ENCODE measurements around the gene ASF1A.
A peak's percentile ranks its signal among the peaks of the same experiment; 100 is the strongest.

The ASF1A gene

GRCh38 chr6:118860880-118861279 is 33.1 kb upstream of the ASF1A start:
- Histone ChIP-seq H3K79me2 (ENCODE audit: insufficient read depth, low read length) (peaks cover 13% of the 10 kb centered on the region; the same call in 1 of the 2 replicates), H4K20me1 (ENCODE audit: insufficient read depth, low read length, poor library complexity, severe bottlenecking) (no peaks in the 10 kb centered on the region), H2AFZ (ENCODE audit: low read length) (no peak overlapping the region), H3K4me3 (ENCODE audit: low read length, poor library complexity, severe bottlenecking) (no peak overlapping the region), H3K4me1 (ENCODE audit: insufficient read depth, low read length, poor library complexity, severe bottlenecking) (peaks cover 21% of the 10 kb centered on the region), H3K27me3 (ENCODE audit: insufficient read depth, low read length, poor library complexity, severe bottlenecking) (no peaks in the 10 kb centered on the region), H3K9ac (ENCODE audit: low read depth, low read length, poor library complexity, severe bottlenecking) (no peak overlapping the region), H3K4me2 (ENCODE audit: low read depth, low read length, poor library complexity, severe bottlenecking) (no peak overlapping the region), H3K9me2 (replicated peaks; ENCODE audit: low read depth, low read length) (no peaks in the 10 kb centered on the region), H3K9me3 (ENCODE audit: insufficient read depth, low read depth, low read length) (peaks cover 13% of the 10 kb centered on the region; the same call in 1 of the 2 replicates), H3K36me3 (ENCODE audit: insufficient read depth, low read length) (peaks cover 12% of the 10 kb centered on the region; the same call in 1 of the 2 replicates), H3F3A (ENCODE audit: low read depth) (no peaks in the 10 kb centered on the region)
- TF ChIP-seq CTCF (conservative IDR thresholded peaks at IDR 0.05; ENCODE audit: low read length) (no peak), EZH2phosphoT487 (IDR thresholded peaks at IDR 0.05; ENCODE audit: borderline replicate concordance) (no peak)

- H3K79me2 ChIP-seq (ENCODE audit: insufficient read depth, low read length), result peaks cover 19% of the 10 kb centered on the region; the same call in 1 of the 2 replicates
- H4K20me1 ChIP-seq (ENCODE audit: insufficient read depth, low read length, poor library complexity, severe bottlenecking), result no peaks in the 10 kb centered on the region
- no peak overlapping the region for H3K4me2 ChIP-seq (ENCODE audit: low read depth, low read length, poor library complexity, severe bottlenecking)
- TF ChIP-seq EZH2phosphoT487 (IDR thresholded peaks at IDR 0.05; ENCODE audit: borderline replicate concordance) (no peak), CTCF (conservative IDR thresholded peaks at IDR 0.05; ENCODE audit: low read length) (no peak)
- H3K9ac ChIP-seq (ENCODE audit: low read depth, low read length, poor library complexity, severe bottlenecking), result no peak overlapping the region
- H3K4me1 ChIP-seq (ENCODE audit: insufficient read depth, low read length, poor library complexity, severe bottlenecking), result peaks cover 21% of the 10 kb centered on the region
- H3K9me3 ChIP-seq (ENCODE audit: insufficient read depth, low read depth, low read length), result peaks cover 23% of the 10 kb centered on the region; the same call in 1 of the 2 replicates
- peaks cover 12% of the 10 kb centered on the region; the same call in 1 of the 2 replicates for H3K36me3 ChIP-seq (ENCODE audit: insufficient read depth, low read length)
- no peaks in the 10 kb centered on the region for H3F3A ChIP-seq (ENCODE audit: low read depth)
- H3K4me3 ChIP-seq (ENCODE audit: low read length, poor library complexity, severe bottlenecking), result no peak overlapping the region
- no peak overlapping the region for H2AFZ ChIP-seq (ENCODE audit: low read length)
- H3K27me3 ChIP-seq (ENCODE audit: insufficient read depth, low read length, poor library complexity, severe bottlenecking), result no peaks in the 10 kb centered on the region
- H3K9me2 ChIP-seq (replicated peaks; ENCODE audit: low read depth, low read length), result no peaks in the 10 kb centered on the region
Measured at GRCh38 chr6:118862443-118862842, 31.5 kb upstream of the ASF1A start.

GRCh38 chr6:118864341-118865099 is 29.4 kb upstream of the ASF1A start:
- TF ChIP-seq EZH2phosphoT487 (IDR thresholded peaks at IDR 0.05; ENCODE audit: borderline replicate concordance), result no peak
- TF ChIP-seq CTCF (conservative IDR thresholded peaks at IDR 0.05; ENCODE audit: low read length), result no peak
- peaks cover 19% of the 10 kb centered on the region; the same call in 1 of the 2 replicates for H3K79me2 ChIP-seq (ENCODE audit: insufficient read depth, low read length)
- no peaks in the 10 kb centered on the region for H3K27me3 ChIP-seq (ENCODE audit: insufficient read depth, low read length, poor library complexity, severe bottlenecking)
- peaks cover 15% of the 10 kb centered on the region for H3K4me1 ChIP-seq (ENCODE audit: insufficient read depth, low read length, poor library complexity, severe bottlenecking)
- no peak overlapping the region for H3K9ac ChIP-seq (ENCODE audit: low read depth, low read length, poor library complexity, severe bottlenecking)
- no peaks in the 10 kb centered on the region for H4K20me1 ChIP-seq (ENCODE audit: insufficient read depth, low read length, poor library complexity, severe bottlenecking)
- no peak overlapping the region; the same call in 1 of the 2 replicates for H2AFZ ChIP-seq (ENCODE audit: low read length)
- H3K4me3 ChIP-seq (ENCODE audit: low read length, poor library complexity, severe bottlenecking), result peak overlapping the region; percentile 14
- H3K4me2 ChIP-seq (ENCODE audit: low read depth, low read length, poor library complexity, severe bottlenecking), result peak overlapping the region; percentile 48
- H3K9me3 ChIP-seq (ENCODE audit: insufficient read depth, low read depth, low read length), result peaks cover 23% of the 10 kb centered on the region; the same call in 1 of the 2 replicates
- no peaks in the 10 kb centered on the region for H3F3A ChIP-seq (ENCODE audit: low read depth)
- H3K9me2 ChIP-seq (replicated peaks; ENCODE audit: low read depth, low read length), result no peaks in the 10 kb centered on the region
- peaks cover 12% of the 10 kb centered on the region; the same call in 1 of the 2 replicates for H3K36me3 ChIP-seq (ENCODE audit: insufficient read depth, low read length)

Data from Loucy (cell line).